Testis (tissue), 2 donors: ENCODE results near the gene TTYH2.

Source experiments
- POLR2A ChIP-seq: fragments of 450-650 bp; IDR thresholded peaks from one replicate; pipeline ENCODE4 v1.6.1; 2017; ENCODE audit warnings: antibody characterized with exemption, mild to moderate bottlenecking, moderate library complexity
- TF ChIP-seq, protein P1 (sequence below), 3 experiments: fragments of 450-650 bp in 2 of 3; fragments of 200-600 bp in 1 of 3; sonication (generic) in 1 of 3; IDR thresholded peaks; one replicate each; pipeline ENCODE4 v1.5.1; 2016 to 2019; ENCODE audit warnings: antibody characterized with exemption in 3 of 3, mild to moderate bottlenecking in 2 of 3, moderate library complexity in 1 of 3

GRCh38 chr17:74303305-74303704 is 89.9 kb downstream of the TTYH2 start:
- TF ChIP-seq, protein P1, sequence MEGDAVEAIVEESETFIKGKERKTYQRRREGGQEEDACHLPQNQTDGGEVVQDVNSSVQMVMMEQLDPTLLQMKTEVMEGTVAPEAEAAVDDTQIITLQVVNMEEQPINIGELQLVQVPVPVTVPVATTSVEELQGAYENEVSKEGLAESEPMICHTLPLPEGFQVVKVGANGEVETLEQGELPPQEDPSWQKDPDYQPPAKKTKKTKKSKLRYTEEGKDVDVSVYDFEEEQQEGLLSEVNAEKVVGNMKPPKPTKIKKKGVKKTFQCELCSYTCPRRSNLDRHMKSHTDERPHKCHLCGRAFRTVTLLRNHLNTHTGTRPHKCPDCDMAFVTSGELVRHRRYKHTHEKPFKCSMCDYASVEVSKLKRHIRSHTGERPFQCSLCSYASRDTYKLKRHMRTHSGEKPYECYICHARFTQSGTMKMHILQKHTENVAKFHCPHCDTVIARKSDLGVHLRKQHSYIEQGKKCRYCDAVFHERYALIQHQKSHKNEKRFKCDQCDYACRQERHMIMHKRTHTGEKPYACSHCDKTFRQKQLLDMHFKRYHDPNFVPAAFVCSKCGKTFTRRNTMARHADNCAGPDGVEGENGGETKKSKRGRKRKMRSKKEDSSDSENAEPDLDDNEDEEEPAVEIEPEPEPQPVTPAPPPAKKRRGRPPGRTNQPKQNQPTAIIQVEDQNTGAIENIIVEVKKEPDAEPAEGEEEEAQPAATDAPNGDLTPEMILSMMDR (IDR thresholded peaks at IDR 0.05), result no peak
- TF ChIP-seq POLR2A, result no peak
